Measurements from ENCODE around the gene SYK. TPM values are rescaled to one million over a fixed set of nuclear protein-coding genes. Genes with fewer than 3 reads are reported as not detected.
"Not testable (repeated sequence)": the region's sequence is repeated elsewhere in the genome, so short reads cannot be mapped to it uniquely, and the experiment has no call there.

SYK gene
- total RNA-seq, 1 donor = not detected

GRCh38 chr9:90813523-90813922 lies 11.9 kb downstream of the SYK start:
- no peak for DNase-seq (ENCODE audit: low read depth)
- no peak for TF ChIP-seq CTCF (IDR thresholded peaks at IDR 0.05; ENCODE audit: insufficient read depth, low read length)
- no peak overlapping the region for H3K4me3 ChIP-seq (ENCODE audit: low read depth, low read length)

GRCh38 chr9:90814355-90814754 lies 12.7 kb downstream of the SYK start:
- no peak for DNase-seq (ENCODE audit: low read depth)
- no peak overlapping the region for H3K4me3 ChIP-seq (ENCODE audit: low read depth, low read length)
- TF ChIP-seq CTCF (IDR thresholded peaks at IDR 0.05; ENCODE audit: insufficient read depth, low read length) = no peak

DNA sequence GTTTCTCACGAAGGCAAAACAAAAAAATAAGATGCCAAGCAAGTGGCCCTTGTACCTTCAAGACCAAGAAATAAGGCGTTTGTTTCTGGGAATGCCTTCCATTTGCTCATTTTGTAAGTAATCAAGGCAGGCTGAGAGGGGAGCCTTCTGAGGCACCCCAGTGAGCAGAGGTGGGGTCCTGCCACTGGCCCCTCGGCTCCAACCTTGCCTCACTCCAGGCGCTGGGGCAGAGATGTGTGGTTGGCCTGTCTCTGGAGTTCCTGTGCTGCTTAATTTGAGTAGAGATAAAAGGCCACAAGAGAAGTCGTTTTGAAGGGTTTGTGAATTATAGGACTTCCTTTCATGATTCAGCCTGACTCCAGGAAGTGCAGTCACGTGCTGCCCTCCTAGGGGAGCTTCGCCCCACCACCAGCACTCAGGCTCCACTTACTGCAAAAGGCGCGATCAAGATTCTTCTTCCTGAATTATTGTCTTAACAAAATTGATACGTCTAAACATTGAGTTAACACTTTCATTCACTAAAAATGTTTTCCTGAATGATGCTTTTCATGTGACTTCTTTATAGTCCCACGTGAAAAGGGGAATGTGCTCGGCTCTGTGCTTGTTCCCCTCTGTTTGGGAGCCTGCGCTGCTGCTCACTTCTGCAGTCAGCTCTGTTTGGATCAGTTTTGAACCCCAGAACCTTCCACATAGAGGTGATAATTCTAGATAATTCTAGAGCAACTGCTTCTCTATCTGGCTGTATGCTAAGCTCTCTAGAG lies 13.7 kb downstream of the SYK start:
- no peak for TF ChIP-seq CTCF (IDR thresholded peaks at IDR 0.05; ENCODE audit: insufficient read depth, low read length)
- no peak for DNase-seq (ENCODE audit: low read depth)
- H3K4me3 ChIP-seq (ENCODE audit: low read depth, low read length) = no peak overlapping the region

- DNase-seq (ENCODE audit: low read depth) = no peak
Measured at GRCh38 chr9:90815944-90816357, 14.3 kb downstream of the SYK start.

GRCh38 chr9:90816690-90817089 lies 15.1 kb downstream of the SYK start:
- TF ChIP-seq CTCF (IDR thresholded peaks at IDR 0.05; ENCODE audit: insufficient read depth, low read length) = no peak
- no peak for DNase-seq (ENCODE audit: low read depth)
- H3K4me3 ChIP-seq (ENCODE audit: low read depth, low read length) = no peak overlapping the region

More at GRCh38 chr9:90815944-90816357, 14.3 kb downstream of the SYK start:
- no peak overlapping the region for H3K4me3 ChIP-seq (ENCODE audit: low read depth, low read length)
- no peak for TF ChIP-seq CTCF (IDR thresholded peaks at IDR 0.05; ENCODE audit: insufficient read depth, low read length)

DNA sequence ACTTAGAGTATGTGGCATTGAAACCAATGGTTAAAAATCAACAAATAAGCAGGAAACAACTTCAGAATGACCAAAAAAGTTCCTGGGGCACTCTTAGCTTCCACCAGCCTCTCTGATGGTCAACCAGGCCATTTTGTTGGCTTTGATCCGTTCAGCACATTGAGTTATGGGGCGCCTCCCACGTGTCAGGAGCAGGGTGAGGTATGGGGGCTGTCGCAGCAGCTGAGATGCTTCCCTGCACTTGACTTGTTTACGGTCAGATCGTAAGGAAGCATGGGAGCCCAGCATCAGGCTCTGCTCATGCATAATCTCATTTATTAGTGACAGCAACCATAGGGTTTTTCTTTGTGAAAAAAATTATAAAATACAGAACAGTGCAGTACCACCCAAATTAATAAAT lies 16.7 kb downstream of the SYK start:
- no peak overlapping the region for H3K4me3 ChIP-seq (ENCODE audit: low read depth, low read length)
- DNase-seq (ENCODE audit: low read depth) = no peak
- no peak for TF ChIP-seq CTCF (IDR thresholded peaks at IDR 0.05; ENCODE audit: insufficient read depth, low read length)

DNA sequence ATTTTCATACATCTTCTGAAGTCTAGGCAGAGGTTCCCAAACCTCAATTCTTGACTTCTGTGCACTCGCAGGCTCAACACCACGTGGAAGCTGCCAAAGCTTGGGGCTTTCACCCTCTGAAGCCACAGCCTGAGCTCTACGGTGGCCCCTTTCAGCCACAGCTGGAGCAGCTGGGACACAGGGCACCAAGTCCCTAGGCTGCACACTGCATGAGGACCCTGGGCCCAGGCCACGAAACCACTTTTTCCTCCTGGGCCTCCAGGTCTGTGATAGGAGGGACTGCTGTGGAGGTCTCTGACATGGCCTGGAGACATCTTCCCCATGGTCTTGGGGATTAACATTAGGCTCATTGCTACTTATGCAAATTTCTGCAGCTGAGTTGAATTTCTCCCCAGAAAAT lies 18.8 kb downstream of the SYK start:
- H3K4me3 ChIP-seq (ENCODE audit: low read depth, low read length); DNase-seq (ENCODE audit: low read depth): not testable (repeated sequence)

DNA sequence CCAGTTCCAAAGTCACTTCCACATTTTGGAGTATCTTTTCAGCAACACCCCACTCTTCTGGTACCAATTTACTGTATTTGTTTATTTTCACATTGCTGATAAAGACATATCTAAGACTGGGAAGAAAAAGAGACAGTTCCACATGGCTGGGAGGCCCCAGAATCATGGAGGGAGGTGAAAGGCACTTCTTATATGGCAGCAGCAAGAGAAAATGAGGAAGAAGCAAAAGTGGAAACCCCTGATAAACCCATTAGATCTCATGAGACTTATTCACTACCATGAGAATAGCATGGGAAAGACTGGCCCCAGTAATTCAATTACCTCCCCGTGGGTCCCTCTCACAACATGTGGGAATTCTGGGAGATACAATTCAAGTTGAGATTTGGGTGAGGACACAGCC lies 19.6 kb downstream of the SYK start:
- H3K4me3 ChIP-seq (ENCODE audit: low read depth, low read length) = not testable (repeated sequence)

More for the DNA sequence above, 19.6 kb downstream of the SYK start:
- not testable (repeated sequence) for DNase-seq (ENCODE audit: low read depth)

All from fibroblast of the aortic adventitia (primary cell).